GM21737 (cell line): ENCODE data around the gene AGAP2.
"Not testable (repeated sequence)": the region's sequence is repeated elsewhere in the genome, so short reads cannot be mapped to it uniquely, and the experiment has no call there.

ENCODE experiments used
- ATAC-seq: cut with Tn5 transposase; IDR thresholded peaks from one replicate; pipeline ENCODE4 v1.9.1; 2021; ENCODE audit warnings: mild to moderate bottlenecking, moderate library complexity; ENCODE audit not compliant: unreplicated experiment

The AGAP2 gene

DNA sequence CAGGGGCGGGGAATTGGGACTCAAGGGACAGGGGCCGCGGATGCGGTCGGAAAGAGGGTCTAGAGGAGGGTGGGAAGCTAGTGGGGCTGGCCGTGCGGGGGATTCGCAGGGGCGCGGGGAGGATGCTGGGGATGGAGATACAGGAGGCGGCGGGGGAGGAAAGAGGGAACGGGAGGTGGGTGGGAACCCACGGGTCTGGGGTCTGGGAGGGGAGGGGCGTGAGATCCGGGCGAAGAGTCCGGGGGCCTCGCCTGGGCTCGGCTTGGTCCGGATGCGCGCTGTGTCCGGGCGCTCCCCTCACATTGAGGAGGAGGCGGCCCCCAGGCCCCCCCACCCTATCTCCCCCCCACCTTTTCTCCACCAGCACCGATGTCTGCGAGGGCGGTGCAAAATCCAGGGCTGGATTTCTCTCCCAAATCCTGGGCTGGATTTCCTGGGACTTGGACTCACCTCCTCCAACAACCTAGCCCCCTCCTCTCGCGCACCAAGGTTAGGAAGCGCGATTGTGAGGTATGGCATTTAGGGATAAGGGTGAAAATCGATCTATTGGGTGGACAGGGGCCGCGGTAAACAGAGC is at the start of gene AGAP2:
Gene AGAP2, minus strand, starts transcription at position 82 of the 577 bp plus-strand sequence. CDS start 496 bp downstream, outside the sequence.
- ATAC-seq, result no peak

GRCh38 chr12:57783861-57784260 is 45.3 kb upstream of the AGAP2 start:
- ATAC-seq, result no peak

DNA sequence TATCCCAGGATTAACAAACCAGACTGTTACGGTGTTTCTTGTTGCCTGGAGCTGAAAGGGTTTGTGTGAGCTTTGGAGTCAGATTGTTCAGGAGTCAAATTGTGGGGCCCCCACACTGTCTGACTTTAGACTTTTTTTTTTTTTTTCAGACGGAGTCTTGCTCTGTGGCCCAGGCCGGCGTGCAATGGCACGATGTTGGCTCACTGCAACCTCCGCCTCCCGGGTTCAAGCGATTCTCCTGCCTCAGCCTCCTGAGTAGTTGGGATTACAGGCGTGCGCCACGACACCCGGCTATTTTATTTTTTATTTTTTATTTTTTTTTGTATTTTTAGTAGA is 44.9 kb upstream of the AGAP2 start:
- ATAC-seq, result no peak

GRCh38 chr12:57782608-57783465 is 44.3 kb upstream of the AGAP2 start, which contains the start of gene TSFM:
TSFM (plus strand) TSS chr12:57782787; CDS start chr12:57782802, 15 bp downstream.
- ATAC-seq, result peak; percentile 88

- ATAC-seq, result no peak
Measured at GRCh38 chr12:57782243-57782607, 43.7 kb upstream of the AGAP2 start.

GRCh38 chr12:57781801-57782200 is 43.3 kb upstream of the AGAP2 start:
- no peak for ATAC-seq

- no peak for ATAC-seq
Measured at GRCh38 chr12:57781244-57781643, 42.7 kb upstream of the AGAP2 start.

GRCh38 chr12:57780284-57780897 is 41.8 kb upstream of the AGAP2 start:
- no peak for ATAC-seq

DNA sequence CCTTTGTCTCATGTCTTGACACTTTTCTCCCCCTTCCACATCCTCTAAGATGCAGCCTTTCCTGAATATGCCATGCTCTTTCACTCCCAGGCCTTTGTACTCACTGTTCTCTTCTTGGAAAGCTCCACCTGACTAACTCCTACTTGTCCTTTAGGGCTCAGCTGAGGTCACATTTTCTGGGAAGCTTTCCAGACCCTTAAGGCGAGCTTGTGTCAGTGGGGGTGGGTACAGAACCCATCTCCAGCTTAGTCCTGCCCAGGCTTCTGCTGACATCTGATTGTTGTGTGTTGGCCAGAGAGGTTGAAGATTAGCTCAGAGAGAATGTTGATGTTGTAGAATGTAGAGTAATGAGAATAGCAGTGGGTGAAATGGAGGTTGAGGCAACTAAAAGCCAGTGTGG is 41.2 kb upstream of the AGAP2 start:
- ATAC-seq, result no peak

GRCh38 chr12:57777911-57778310 is 39.4 kb upstream of the AGAP2 start:
- ATAC-seq, result no peak

DNA sequence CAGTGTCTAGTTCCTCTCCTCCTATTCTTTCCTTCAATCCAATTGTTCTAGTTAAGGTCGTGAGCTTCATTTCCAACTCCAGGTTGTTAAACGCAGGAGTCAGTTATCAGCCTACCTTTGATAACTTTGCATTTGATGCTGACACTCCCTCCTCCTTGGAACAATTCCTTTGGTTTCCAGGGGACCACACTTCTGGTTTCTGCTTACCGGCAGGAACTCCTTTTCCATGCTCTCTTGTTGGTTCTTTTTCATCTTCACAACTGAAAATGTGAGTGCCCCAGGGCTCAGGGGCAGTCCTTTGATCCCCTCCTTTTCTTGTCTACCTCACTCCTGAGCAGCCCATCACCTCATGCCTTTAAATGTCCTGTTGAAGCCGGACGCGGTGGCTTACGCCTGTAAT is 38.8 kb upstream of the AGAP2 start:
- no peak for ATAC-seq

DNA sequence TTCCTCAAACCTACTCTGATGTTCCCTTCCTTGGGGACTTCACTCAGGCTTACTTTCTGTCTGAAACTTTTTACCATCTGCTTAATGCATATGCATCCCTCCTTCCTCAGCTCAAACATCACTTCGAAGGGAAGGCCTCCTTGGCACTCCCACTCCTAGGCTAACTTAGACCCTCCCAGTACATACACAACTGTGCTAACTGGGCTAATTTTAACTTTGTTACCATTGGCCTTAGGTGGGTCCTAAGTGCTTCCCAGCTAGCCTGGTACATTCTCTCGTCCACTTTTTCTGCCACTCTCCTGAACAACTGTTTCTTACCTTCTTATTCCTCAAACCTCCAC is 37.7 kb upstream of the AGAP2 start:
- no peak for ATAC-seq

- no peak for ATAC-seq
Measured at GRCh38 chr12:57775563-57776246, 37.2 kb upstream of the AGAP2 start.

- no peak for ATAC-seq
Measured at GRCh38 chr12:57775044-57775443, 36.5 kb upstream of the AGAP2 start.

- ATAC-seq, result not testable (repeated sequence)
Measured at GRCh38 chr12:57774634-57775033, 36.1 kb upstream of the AGAP2 start.

DNA sequence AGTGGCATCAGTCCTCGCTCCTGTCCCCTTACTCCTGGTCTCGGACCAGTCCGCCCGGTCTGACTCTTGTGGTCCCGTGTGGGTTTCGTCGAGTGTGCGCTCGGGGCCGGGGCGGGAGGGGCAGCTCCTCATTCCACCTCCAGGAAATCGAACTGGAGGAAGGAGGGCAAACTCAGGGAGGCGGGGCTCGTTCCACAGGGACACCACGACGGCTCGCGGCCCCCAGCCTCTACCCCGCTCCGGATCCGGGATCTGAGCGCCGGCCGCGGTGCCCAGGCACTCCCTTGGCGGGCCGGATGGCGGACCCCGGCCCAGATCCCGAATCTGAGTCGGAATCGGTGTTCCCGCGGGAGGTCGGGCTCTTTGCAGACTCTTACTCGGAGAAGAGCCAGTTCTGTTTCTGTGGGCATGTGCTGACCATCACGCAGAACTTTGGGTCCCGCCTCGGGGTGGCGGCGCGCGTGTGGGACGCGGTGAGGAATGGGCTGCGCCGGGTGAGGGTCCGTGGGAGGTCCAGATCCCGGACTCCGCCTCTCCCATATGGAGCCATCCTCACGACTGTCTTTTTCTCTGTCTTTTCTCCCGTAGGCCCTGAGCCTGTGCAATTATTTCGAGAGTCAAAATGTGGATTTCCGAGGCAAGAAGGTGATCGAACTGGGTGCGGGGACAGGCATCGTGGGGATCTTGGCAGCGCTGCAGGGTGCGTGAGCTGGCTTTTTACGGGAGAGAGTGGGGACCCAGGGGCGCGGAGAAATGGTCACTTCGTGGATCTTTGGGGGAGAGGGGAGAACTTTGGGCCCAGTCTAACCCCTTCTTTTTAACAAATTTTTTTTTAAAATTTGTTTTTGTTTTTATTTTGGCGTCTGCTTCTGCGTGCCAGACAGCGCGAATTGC is 34.1 kb upstream of the AGAP2 start, which contains the start of gene EEF1AKMT3:
Gene EEF1AKMT3, plus strand, starts transcription at position 186 of the 894 bp plus-strand sequence. Its CDS starts 111 bp downstream, at position 297.
- ATAC-seq, result peak; percentile 12

DNA sequence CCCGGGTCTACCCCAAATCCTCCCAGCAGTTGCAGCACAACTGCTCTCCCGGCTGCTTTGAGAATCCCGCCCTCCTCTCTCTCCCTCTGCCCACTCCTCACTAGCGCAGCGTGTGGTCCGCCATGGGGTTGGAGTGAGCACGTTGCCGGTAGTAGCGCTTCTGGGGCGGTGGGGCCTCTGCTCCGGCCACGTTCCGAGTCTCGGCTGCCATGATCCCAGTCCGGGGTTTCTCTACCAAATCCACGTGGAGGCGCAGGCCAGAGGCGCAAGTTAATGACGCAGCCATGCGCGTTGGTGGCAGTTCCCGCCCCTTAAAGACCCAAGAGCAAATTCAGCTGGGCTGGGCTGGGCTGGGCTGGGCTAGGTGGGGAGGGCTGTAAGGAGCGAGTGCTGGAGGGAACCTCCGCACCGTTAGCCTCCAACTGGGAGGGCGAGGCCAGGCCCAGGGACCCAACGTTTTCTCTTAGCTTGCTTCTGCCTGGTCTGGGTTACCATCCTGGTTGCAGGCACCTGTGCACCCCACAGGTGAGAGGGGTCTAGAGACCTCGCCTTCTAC is 33.4 kb upstream of the AGAP2 start, which contains the start of gene METTL1:
Gene METTL1, minus strand, starts transcription at position 233 of the 556 bp plus-strand sequence. Its CDS starts 22 bp downstream, at position 211.
- ATAC-seq, result peak; percentile 74

- ATAC-seq, result peak; percentile 62
Measured at GRCh38 chr12:57771236-57771872, 32.8 kb upstream of the AGAP2 start.

- no peak for ATAC-seq
Measured at GRCh38 chr12:57770734-57771133, 32.2 kb upstream of the AGAP2 start.
